ENCODE data around the gene OR4P4. TPM values are rescaled to one million over a fixed set of nuclear protein-coding genes. Genes with fewer than 3 reads are reported as not detected.

Gene OR4P4
- total RNA-seq: not detected
- not detected for polyA plus RNA-seq
- long read RNA-seq, donor 1: 0 reads
- long read RNA-seq, donor 2: 0 reads
- long read RNA-seq, donor 3: 0 reads
- long read RNA-seq, donor 4: 0 reads
- long read RNA-seq, donor 5: 0 reads

GRCh38 chr11:55634813-55635212, at the start of gene OR4P4:
TSS of gene OR4P4 (plus strand) at chr11:55635113.
- Histone ChIP-seq H3K36me3 (ENCODE audit: control insufficient read depth in 4 of 4, insufficient read depth in 4 of 4, low read length in 4 of 4) (no peaks in the 10 kb centered on the region), H3K9ac (ENCODE audit: insufficient read depth in 1 of 2, low read length in 2 of 2) (no peak within 1 kb of the TSS), H3K4me1 (ENCODE audit: control insufficient read depth in 5 of 5, insufficient read depth in 5 of 5, low read length in 5 of 5) (no peaks in the 10 kb centered on the region), H3K4me3 (no peak within 1 kb of the TSS), H3K27me3 (ENCODE audit: control insufficient read depth in 3 of 3, insufficient read depth in 3 of 3, low read length in 2 of 3) (no peaks in the 10 kb centered on the region), H3K9me3 (ENCODE audit: control insufficient read depth in 4 of 4, insufficient read depth in 3 of 4, low read length in 3 of 4) (peaks cover 0 to 3% (median 0%) of the 10 kb centered on the region in 4 donors), H3K27ac (ENCODE audit: low read depth in 1 of 2, low read length in 1 of 2) (no peak within 1 kb of the TSS)
- ATAC-seq (ENCODE audit: insufficient read depth, low FRiP score) (no peak), DNase-seq (no peak)
- 49 to 53% methylated on average over 3 of the region's 3 CpGs for WGBS, 2 donors
- no peak for TF ChIP-seq CTCF (IDR thresholded peaks at IDR 0.05; ENCODE audit: control extremely low read depth, extremely low read depth)

- WGBS, 2 donors: 38 to 56% methylated on average over 2 of the region's 2 CpGs
- H3K9me3 ChIP-seq (ENCODE audit: control insufficient read depth in 4 of 4, insufficient read depth in 3 of 4, low read length in 3 of 4): peaks cover 0 to 5% (median 0%) of the 10 kb centered on the region in 4 donors
- no peak for TF ChIP-seq CTCF (IDR thresholded peaks at IDR 0.05; ENCODE audit: control extremely low read depth, extremely low read depth)
- DNase-seq (no peak), ATAC-seq (ENCODE audit: insufficient read depth, low FRiP score) (no peak)
- no peak within 1 kb of the TSS for H3K27ac ChIP-seq (ENCODE audit: low read depth in 1 of 2, low read length in 1 of 2)
- no peaks in the 10 kb centered on the region for H3K36me3 ChIP-seq (ENCODE audit: control insufficient read depth in 4 of 4, insufficient read depth in 4 of 4, low read length in 4 of 4)
- H3K4me1 ChIP-seq (ENCODE audit: control insufficient read depth in 5 of 5, insufficient read depth in 5 of 5, low read length in 5 of 5): no peaks in the 10 kb centered on the region
- H3K4me3 ChIP-seq: no peak within 1 kb of the TSS
- no peak within 1 kb of the TSS for H3K9ac ChIP-seq (ENCODE audit: insufficient read depth in 1 of 2, low read length in 2 of 2)
- H3K27me3 ChIP-seq (ENCODE audit: control insufficient read depth in 3 of 3, insufficient read depth in 3 of 3, low read length in 2 of 3): no peaks in the 10 kb centered on the region
Observed at GRCh38 chr11:55607545-55607944, 27.4 kb upstream of the OR4P4 start, which contains the start of gene OR4C11. TSS of gene OR4C11 (minus strand) at chr11:55607645. CDS start at chr11:55604373, 3,272 bp downstream.

GRCh38 chr11:55624531-55624930, 10.4 kb upstream of the OR4P4 start:
- DNase-seq (no peak), ATAC-seq (ENCODE audit: insufficient read depth, low FRiP score) (no peak)
- 66 to 80% methylated on average over 1 of the region's 1 CpG for WGBS, 2 donors

More at GRCh38 chr11:55624531-55624930, 10.4 kb upstream of the OR4P4 start:
- H3K4me1 ChIP-seq (ENCODE audit: control insufficient read depth in 5 of 5, insufficient read depth in 5 of 5, low read length in 5 of 5): no peaks in the 10 kb centered on the region
- H3K27ac ChIP-seq (ENCODE audit: low read depth in 1 of 2, low read length in 1 of 2): no peak overlapping the region
- H3K27me3 ChIP-seq (ENCODE audit: control insufficient read depth in 3 of 3, insufficient read depth in 3 of 3, low read length in 2 of 3): no peaks in the 10 kb centered on the region
- no peaks in the 10 kb centered on the region for H3K36me3 ChIP-seq (ENCODE audit: control insufficient read depth in 4 of 4, insufficient read depth in 4 of 4, low read length in 4 of 4)
- TF ChIP-seq CTCF (IDR thresholded peaks at IDR 0.05; ENCODE audit: control extremely low read depth, extremely low read depth): no peak
- no peak overlapping the region for H3K9ac ChIP-seq (ENCODE audit: insufficient read depth in 1 of 2, low read length in 2 of 2)
- H3K9me3 ChIP-seq (ENCODE audit: control insufficient read depth in 4 of 4, insufficient read depth in 3 of 4, low read length in 3 of 4): peaks cover 0 to 11% (median 2%) of the 10 kb centered on the region in 4 donors
- no peak overlapping the region for H3K4me3 ChIP-seq
